ENCODE measurements around the gene GNAZ.

- TF ChIP-seq POLR2A (IDR thresholded peaks at IDR 0.05; ENCODE audit: control extremely low read depth in 1 of 2, low read depth in 2 of 2, low read length in 2 of 2): no peak
- no peak for TF ChIP-seq TBP (IDR thresholded peaks at IDR 0.05; ENCODE audit: low read depth, low read length)
- TF ChIP-seq TAF7 (optimal IDR thresholded peaks at IDR 0.05; ENCODE audit: borderline replicate concordance, low read depth, low read length): no peak
- no peak for TF ChIP-seq POU5F1 (IDR thresholded peaks at IDR 0.05; ENCODE audit: low read depth, low read length)
- no peak for TF ChIP-seq CTCF (IDR thresholded peaks at IDR 0.05; ENCODE audit: control extremely low read depth in 1 of 3, insufficient read depth in 1 of 3, low read depth in 1 of 3, low read length in 3 of 3)
- TF ChIP-seq CHD1 (IDR thresholded peaks at IDR 0.05; ENCODE audit: low read depth, low read length): no peak
- no peak for TF ChIP-seq EP300 (IDR thresholded peaks at IDR 0.05; ENCODE audit: borderline replicate concordance in 1 of 2, low read depth in 2 of 2, low read length in 2 of 2)
- no peak for TF ChIP-seq RNF2 (IDR thresholded peaks at IDR 0.05; ENCODE audit: borderline replicate concordance, low read depth, low read length, missing control alignments, poor library complexity, severe bottlenecking)
- TF ChIP-seq ZNF274 (IDR thresholded peaks at IDR 0.05; ENCODE audit: borderline replicate concordance, extremely low read depth, low read length): no peak
- TF ChIP-seq POLR2AphosphoS5 (IDR thresholded peaks at IDR 0.05; ENCODE audit: low read depth, low read length): no peak
- TF ChIP-seq HDAC2 (IDR thresholded peaks at IDR 0.05; ENCODE audit: borderline replicate concordance in 1 of 2, low read depth in 2 of 2, low read length in 2 of 2): no peak
- TF ChIP-seq YY1 (IDR thresholded peaks at IDR 0.05; ENCODE audit: low read depth, low read length): no peak
- TF ChIP-seq RAD21 (IDR thresholded peaks at IDR 0.05 in 1 of 2, conservative IDR thresholded peaks at IDR 0.05 in 1 of 2; ENCODE audit: low read depth in 2 of 2, low read length in 2 of 2): no peak
These were observed 76.3 kb downstream of the GNAZ start for GRCh38 chr22:23146478-23147205.
